Measurements from ENCODE around the gene SCAMP4. TPM values are rescaled to one million over a fixed set of nuclear protein-coding genes. Genes with fewer than 3 reads are reported as not detected.
A peak's percentile ranks its signal among the peaks of the same experiment; 100 is the strongest.

SCAMP4 gene
- total RNA-seq, 2 experiments from 2014 or later, result 23.1 to 25.1 TPM

DNA sequence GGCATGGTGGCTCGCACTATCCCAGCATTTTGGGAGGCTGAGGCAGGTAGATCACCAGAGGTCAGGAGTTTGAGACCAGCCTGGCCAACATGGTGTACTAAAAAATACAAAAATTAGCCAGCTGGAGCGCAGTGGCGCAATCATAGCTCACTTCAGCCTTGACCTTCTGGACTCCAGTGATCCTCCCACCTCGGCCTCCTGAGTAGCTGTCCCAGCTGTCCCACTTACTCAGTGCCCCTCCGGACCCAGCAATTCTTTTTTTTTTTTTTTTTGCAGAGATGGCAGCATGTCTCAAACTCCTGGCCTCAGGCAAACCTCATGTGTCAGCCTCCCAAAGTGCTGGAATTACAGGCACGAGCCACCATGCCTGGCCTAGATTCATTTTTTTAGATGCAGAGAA, 2.3 kb upstream of the SCAMP4 start:
- no peak for ATAC-seq

DNA sequence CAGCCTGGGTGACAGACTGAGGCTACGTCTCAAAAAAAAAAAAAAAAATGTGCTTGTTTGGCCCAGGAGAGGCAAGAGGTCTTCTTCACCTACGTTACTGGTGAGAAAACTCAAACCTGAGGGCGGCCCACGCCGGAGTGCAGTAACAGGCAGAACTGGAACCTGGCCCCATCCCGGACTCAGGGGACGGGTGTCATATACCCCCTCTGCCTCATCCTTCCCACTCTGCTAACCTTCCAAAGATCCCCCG, 414 bp upstream of the SCAMP4 start:
- peak overlapping the region; percentile 87 for H3K27ac Mint-ChIP-seq

More for the DNA sequence above, 2.3 kb upstream of the SCAMP4 start:
- H3K27ac Mint-ChIP-seq, result peak overlapping the region; percentile 64
- peaks cover 28% of the 10 kb centered on the region for H3K4me1 Mint-ChIP-seq (ENCODE audit: low read depth)
- TF ChIP-seq, protein P1, sequence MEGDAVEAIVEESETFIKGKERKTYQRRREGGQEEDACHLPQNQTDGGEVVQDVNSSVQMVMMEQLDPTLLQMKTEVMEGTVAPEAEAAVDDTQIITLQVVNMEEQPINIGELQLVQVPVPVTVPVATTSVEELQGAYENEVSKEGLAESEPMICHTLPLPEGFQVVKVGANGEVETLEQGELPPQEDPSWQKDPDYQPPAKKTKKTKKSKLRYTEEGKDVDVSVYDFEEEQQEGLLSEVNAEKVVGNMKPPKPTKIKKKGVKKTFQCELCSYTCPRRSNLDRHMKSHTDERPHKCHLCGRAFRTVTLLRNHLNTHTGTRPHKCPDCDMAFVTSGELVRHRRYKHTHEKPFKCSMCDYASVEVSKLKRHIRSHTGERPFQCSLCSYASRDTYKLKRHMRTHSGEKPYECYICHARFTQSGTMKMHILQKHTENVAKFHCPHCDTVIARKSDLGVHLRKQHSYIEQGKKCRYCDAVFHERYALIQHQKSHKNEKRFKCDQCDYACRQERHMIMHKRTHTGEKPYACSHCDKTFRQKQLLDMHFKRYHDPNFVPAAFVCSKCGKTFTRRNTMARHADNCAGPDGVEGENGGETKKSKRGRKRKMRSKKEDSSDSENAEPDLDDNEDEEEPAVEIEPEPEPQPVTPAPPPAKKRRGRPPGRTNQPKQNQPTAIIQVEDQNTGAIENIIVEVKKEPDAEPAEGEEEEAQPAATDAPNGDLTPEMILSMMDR (IDR thresholded peaks at IDR 0.05), result no peak
- DNase-seq, result no peak
- H3K36me3 Mint-ChIP-seq (ENCODE audit: low read depth), result peaks cover 5% of the 10 kb centered on the region
- POLR2A ChIA-PET, result no interaction called here
- CTCF ChIA-PET, result interaction anchor here (1.0 to 1.9 kb wide), 4 partner anchors 25 to 38 kb away, joined by 3 to 6 read pairs (median 4); no protein-coding TSS in a partner anchor
- intact Hi-C loops (cut with micrococcal nuclease), result no loop called here
- H3K27me3 Mint-ChIP-seq, result no peaks in the 10 kb centered on the region
- H3K4me3 Mint-ChIP-seq, result no peak overlapping the region
- no peaks in the 10 kb centered on the region for H3K9me3 Mint-ChIP-seq

GRCh38 chr19:1905863-1906375, 720 bp downstream of the SCAMP4 start:
- Mint-ChIP-seq H3K4me3 (peak overlapping the region; percentile 87), H3K27me3 (no peaks in the 10 kb centered on the region), H3K4me1 (ENCODE audit: low read depth) (peaks cover 51% of the 10 kb centered on the region), H3K27ac (peak overlapping the region; percentile 90), H3K36me3 (ENCODE audit: low read depth) (peaks cover 5% of the 10 kb centered on the region), H3K9me3 (no peaks in the 10 kb centered on the region)
- intact Hi-C loops (cut with micrococcal nuclease), result no loop called here
- TF ChIP-seq, protein P1 (IDR thresholded peaks at IDR 0.05), result no peak
- DNase-seq (no peak), ATAC-seq (no peak)
- ChIA-PET CTCF (no interaction called here), POLR2A (interaction anchor here (0.5 to 1.6 kb wide), 5 partner anchors 9 to 146 kb away, joined by 3 to 6 read pairs (median 3); partner anchors contain the start of gene MKNK2)

More for the DNA sequence above, 414 bp upstream of the SCAMP4 start:
- H3K9me3 Mint-ChIP-seq, result no peaks in the 10 kb centered on the region
- H3K4me1 Mint-ChIP-seq (ENCODE audit: low read depth), result peaks cover 45% of the 10 kb centered on the region
- H3K27me3 Mint-ChIP-seq, result no peaks in the 10 kb centered on the region
- peak overlapping the region; percentile 87 for H3K4me3 Mint-ChIP-seq
- intact Hi-C loops (cut with micrococcal nuclease), result no loop called here
- TF ChIP-seq, protein P1 (IDR thresholded peaks at IDR 0.05), result no peak
- no peak for DNase-seq
- no peak for ATAC-seq
- ChIA-PET CTCF (interaction anchor here (0.6 to 1.8 kb wide), 3 partner anchors 9 to 66 kb away, joined by 3 to 5 read pairs (median 3); no protein-coding TSS in a partner anchor), POLR2A (interaction anchor here (0.6 to 1.7 kb wide), 4 partner anchors 9 to 180 kb away, joined by 3 to 4 read pairs (median 4); no protein-coding TSS in a partner anchor)
- peaks cover 5% of the 10 kb centered on the region for H3K36me3 Mint-ChIP-seq (ENCODE audit: low read depth)

GRCh38 chr19:1906985-1907562, 1.9 kb downstream of the SCAMP4 start:
- TF ChIP-seq, protein P1 (IDR thresholded peaks at IDR 0.05), result no peak
- Mint-ChIP-seq H3K4me3 (peak overlapping the region; percentile 27), H3K4me1 (ENCODE audit: low read depth) (peaks cover 51% of the 10 kb centered on the region), H3K9me3 (no peaks in the 10 kb centered on the region), H3K27ac (no peak overlapping the region), H3K27me3 (no peaks in the 10 kb centered on the region), H3K36me3 (ENCODE audit: low read depth) (peaks cover 5% of the 10 kb centered on the region)
- ATAC-seq (no peak), DNase-seq (no peak)
- ChIA-PET CTCF (no interaction called here), POLR2A (interaction anchor here (0.6 kb wide), 1 partner anchor 24 kb away, joined by 3 read pairs; no protein-coding TSS in a partner anchor)
- intact Hi-C loops (cut with micrococcal nuclease), result no loop called here

DNA sequence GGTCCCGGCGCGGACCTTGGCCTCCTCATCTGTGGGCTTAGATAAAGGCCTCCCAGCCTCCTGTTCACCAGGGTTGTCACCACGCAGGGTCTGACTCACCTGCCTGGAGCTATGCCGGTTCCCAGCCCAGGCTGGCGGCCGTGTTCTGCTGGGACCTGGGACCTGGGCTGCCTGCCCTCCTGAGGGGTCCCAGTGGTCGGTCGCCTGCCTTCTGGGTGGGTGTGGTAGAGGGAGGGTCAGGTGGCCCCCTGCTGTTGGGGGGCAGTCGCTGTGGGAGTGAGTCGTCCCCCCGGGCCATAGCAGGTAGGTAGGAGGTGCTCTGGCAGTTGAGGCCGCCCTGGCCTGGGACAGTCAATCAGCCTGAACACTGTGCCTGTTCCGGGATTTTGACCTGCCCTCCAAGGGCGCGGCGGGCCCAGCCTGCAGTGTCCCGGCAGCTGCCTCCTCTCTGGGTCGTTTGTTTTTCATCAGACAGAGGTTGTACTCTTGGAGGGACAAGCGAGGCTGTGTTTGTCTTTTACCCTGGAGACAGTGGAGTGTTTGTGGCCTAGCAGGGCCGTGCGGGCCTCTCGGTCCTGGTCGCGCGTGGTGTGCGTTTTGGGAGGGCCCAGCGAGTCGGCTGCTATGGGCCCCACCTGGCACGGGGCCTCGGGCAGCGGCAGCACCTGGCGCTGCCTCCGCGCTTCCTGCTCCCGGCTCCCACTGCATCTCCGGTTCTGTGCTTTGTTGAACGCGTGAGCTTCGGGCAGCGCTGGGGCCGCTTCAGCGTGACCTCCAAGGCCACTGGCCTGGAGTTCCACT, 2.6 kb downstream of the SCAMP4 start:
- intact Hi-C loops (cut with micrococcal nuclease), result no loop called here
- H3K36me3 Mint-ChIP-seq (ENCODE audit: low read depth), result peaks cover 5% of the 10 kb centered on the region
- H3K4me3 Mint-ChIP-seq, result no peak overlapping the region
- H3K4me1 Mint-ChIP-seq (ENCODE audit: low read depth), result peaks cover 51% of the 10 kb centered on the region
- ChIA-PET CTCF (no interaction called here), POLR2A (no interaction called here)
- TF ChIP-seq, protein P1 (IDR thresholded peaks at IDR 0.05), result no peak
- DNase-seq (no peak), ATAC-seq (no peak)
- H3K9me3 Mint-ChIP-seq, result no peaks in the 10 kb centered on the region
- no peak overlapping the region for H3K27ac Mint-ChIP-seq
- no peaks in the 10 kb centered on the region for H3K27me3 Mint-ChIP-seq
